Loucy (cell line): Measurements from ENCODE around the gene TACR1.
"Not testable (repeated sequence)": the region's sequence is repeated elsewhere in the genome, so short reads cannot be mapped to it uniquely, and the experiment has no call there.

Source experiments
- EZH2phosphoT487 ChIP-seq: fragments of 200-600 bp; IDR thresholded peaks from 2 replicates; pipeline ENCODE4 v1.6.1; 2018; ENCODE audit warnings: antibody characterized with exemption, mild to moderate bottlenecking, moderate library complexity, borderline replicate concordance
- TF ChIP-seq, protein P1 (sequence below): fragments of 200-600 bp; sonication (generic); conservative IDR thresholded peaks from 2 replicates; pipeline ENCODE4 v1.5.1; 2014; ENCODE audit warnings: mild to moderate bottlenecking, antibody characterized with exemption, low read length

- TF ChIP-seq, protein P1, sequence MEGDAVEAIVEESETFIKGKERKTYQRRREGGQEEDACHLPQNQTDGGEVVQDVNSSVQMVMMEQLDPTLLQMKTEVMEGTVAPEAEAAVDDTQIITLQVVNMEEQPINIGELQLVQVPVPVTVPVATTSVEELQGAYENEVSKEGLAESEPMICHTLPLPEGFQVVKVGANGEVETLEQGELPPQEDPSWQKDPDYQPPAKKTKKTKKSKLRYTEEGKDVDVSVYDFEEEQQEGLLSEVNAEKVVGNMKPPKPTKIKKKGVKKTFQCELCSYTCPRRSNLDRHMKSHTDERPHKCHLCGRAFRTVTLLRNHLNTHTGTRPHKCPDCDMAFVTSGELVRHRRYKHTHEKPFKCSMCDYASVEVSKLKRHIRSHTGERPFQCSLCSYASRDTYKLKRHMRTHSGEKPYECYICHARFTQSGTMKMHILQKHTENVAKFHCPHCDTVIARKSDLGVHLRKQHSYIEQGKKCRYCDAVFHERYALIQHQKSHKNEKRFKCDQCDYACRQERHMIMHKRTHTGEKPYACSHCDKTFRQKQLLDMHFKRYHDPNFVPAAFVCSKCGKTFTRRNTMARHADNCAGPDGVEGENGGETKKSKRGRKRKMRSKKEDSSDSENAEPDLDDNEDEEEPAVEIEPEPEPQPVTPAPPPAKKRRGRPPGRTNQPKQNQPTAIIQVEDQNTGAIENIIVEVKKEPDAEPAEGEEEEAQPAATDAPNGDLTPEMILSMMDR = not testable (repeated sequence)
- TF ChIP-seq EZH2phosphoT487 = not testable (repeated sequence)
These were observed 19.9 kb upstream of the TACR1 start for GRCh38 chr2:75219213-75219612.
